Activated CD8-positive, alpha-beta memory T cell treated with anti-CD3 and anti-CD28 coated beads, Interleukin-2, amount 50 U/mL, for 1 hour (primary cell): Measurements from ENCODE around the gene SSNA1.

ENCODE experiments used
- DNase-seq: peaks from one replicate; pipeline ENCODE4 v3.0.0-alpha.2; 2020; ENCODE audit errors: extremely low read depth

Gene SSNA1

GRCh38 chr9:137168573-137168903 is 19.9 kb upstream of the SSNA1 start:
- no peak for DNase-seq

- no peak for DNase-seq
Measured at GRCh38 chr9:137168904-137169856, 19.3 kb upstream of the SSNA1 start.

GRCh38 chr9:137169896-137170358 is 18.5 kb upstream of the SSNA1 start, which contains the start of gene LRRC26:
Gene LRRC26 (minus strand): TSS chr9:137170051. CDS start chr9:137169943, 108 bp downstream.
- no peak for DNase-seq

- DNase-seq = no peak
Measured at GRCh38 chr9:137170486-137171148, 17.9 kb upstream of the SSNA1 start.

GRCh38 chr9:137171149-137171900 is 17.2 kb upstream of the SSNA1 start:
- DNase-seq = no peak

GRCh38 chr9:137172901-137173795 is 15.3 kb upstream of the SSNA1 start:
- no peak for DNase-seq

GRCh38 chr9:137173796-137174664 is 14.4 kb upstream of the SSNA1 start:
- DNase-seq = no peak

- DNase-seq = no peak
Measured at GRCh38 chr9:137174722-137175293, 13.7 kb upstream of the SSNA1 start.

- no peak for DNase-seq
Measured at GRCh38 chr9:137175345-137175961, 13.0 kb upstream of the SSNA1 start.

GRCh38 chr9:137176302-137177182 is 11.9 kb upstream of the SSNA1 start:
- no peak for DNase-seq

- DNase-seq = no peak
Measured at GRCh38 chr9:137178201-137178938, 10.1 kb upstream of the SSNA1 start.

GRCh38 chr9:137178939-137179630 is 9.4 kb upstream of the SSNA1 start:
- no peak for DNase-seq

- no peak for DNase-seq
Measured at GRCh38 chr9:137179761-137180160, 8.7 kb upstream of the SSNA1 start.

- no peak for DNase-seq
Measured at GRCh38 chr9:137180491-137180890, 8.0 kb upstream of the SSNA1 start.

GRCh38 chr9:137181680-137182079 is 6.8 kb upstream of the SSNA1 start:
- DNase-seq = no peak

- no peak for DNase-seq
Measured at GRCh38 chr9:137182836-137183235, 5.6 kb upstream of the SSNA1 start.

GRCh38 chr9:137183980-137184595 is 4.4 kb upstream of the SSNA1 start:
- DNase-seq = no peak
